Neural progenitor cell (in vitro differentiated cells): ENCODE data around the gene C10orf105.

ENCODE experiments used
- EZH2 ChIP-seq: fragments of 200-600 bp; sonication (generic); IDR thresholded peaks from 2 replicates; pipeline ENCODE4 v1.6.1; 2017; ENCODE audit warnings: antibody characterized with exemption, mild to moderate bottlenecking, moderate library complexity
- EZH2phosphoT487 ChIP-seq: fragments of 200-600 bp; sonication (generic); IDR thresholded peaks from 2 replicates; pipeline ENCODE4 v1.6.1; 2017; ENCODE audit warnings: antibody characterized with exemption
- TF ChIP-seq, protein P1 (sequence below): fragments of 200-600 bp; sonication (generic); IDR thresholded peaks from 2 replicates; pipeline ENCODE4 v1.5.1; 2017; ENCODE audit warnings: antibody characterized with exemption, mild to moderate bottlenecking

DNA sequence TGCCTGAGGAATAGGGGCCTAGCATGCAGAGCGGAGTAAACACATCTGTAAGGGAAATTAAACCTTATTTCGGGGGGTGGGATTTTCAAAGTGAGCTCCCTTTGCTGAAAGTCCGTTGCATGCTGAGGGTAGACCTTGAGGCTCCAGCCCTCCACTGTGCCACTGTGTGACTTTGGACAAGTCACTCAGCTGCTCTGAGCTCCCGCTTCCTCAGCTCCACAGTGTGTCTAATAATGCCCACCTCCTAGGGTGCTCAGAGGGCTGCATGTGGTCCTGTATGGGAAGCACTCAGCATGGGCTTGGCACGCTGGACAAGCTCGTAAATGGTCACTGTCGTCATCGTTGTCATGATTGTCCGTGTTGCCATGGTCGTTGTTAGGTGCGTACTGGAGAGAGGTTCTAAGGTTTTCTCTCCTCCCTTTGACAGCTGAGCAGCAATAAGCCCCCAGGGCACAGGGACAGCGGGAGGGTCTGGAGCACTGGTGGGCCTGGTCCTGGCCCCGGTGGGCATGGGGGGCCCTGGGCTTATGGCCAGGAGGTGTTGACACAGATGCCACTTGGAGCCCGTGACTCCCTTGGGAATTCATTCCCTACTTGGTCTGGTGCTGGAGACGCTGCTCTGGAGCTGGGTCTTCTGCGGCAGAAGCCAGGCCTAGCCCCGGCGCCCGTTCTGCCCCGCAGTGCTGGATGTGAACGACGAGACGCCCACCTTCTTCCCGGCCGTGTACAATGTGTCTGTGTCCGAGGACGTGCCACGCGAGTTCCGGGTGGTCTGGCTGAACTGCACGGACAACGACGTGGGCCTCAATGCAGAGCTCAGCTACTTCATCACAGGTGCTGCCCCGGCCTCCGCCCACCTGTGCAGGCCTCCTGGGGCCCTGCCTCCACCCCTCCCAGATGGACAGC, 13.1 kb downstream of the C10orf105 start:
- TF ChIP-seq, protein P1, sequence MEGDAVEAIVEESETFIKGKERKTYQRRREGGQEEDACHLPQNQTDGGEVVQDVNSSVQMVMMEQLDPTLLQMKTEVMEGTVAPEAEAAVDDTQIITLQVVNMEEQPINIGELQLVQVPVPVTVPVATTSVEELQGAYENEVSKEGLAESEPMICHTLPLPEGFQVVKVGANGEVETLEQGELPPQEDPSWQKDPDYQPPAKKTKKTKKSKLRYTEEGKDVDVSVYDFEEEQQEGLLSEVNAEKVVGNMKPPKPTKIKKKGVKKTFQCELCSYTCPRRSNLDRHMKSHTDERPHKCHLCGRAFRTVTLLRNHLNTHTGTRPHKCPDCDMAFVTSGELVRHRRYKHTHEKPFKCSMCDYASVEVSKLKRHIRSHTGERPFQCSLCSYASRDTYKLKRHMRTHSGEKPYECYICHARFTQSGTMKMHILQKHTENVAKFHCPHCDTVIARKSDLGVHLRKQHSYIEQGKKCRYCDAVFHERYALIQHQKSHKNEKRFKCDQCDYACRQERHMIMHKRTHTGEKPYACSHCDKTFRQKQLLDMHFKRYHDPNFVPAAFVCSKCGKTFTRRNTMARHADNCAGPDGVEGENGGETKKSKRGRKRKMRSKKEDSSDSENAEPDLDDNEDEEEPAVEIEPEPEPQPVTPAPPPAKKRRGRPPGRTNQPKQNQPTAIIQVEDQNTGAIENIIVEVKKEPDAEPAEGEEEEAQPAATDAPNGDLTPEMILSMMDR, result no peak
- no peak for TF ChIP-seq EZH2phosphoT487
- TF ChIP-seq EZH2, result no peak
